Activated CD4-positive, alpha-beta memory T cell treated with anti-CD3 and anti-CD28 coated beads, Interleukin-2, amount 10 ng/mL, durations not matched to agents 7 days and 5 days (primary cell): ENCODE measurements around the gene GRPEL1. TPM values are rescaled to one million over a fixed set of nuclear protein-coding genes. Genes with fewer than 3 reads are reported as not detected.

Experiments
- CTCF ChIA-PET: fragments of 350-600 bp; sonication (Branson Sonifier 250); formaldehyde crosslinking; loops from one replicate; lab custom pipeline; 2021; ENCODE audit warnings: antibody characterized with exemption, inconsistent platforms; lab: Charles Lee
- POLR2A ChIA-PET: fragments of 350-600 bp; sonication (Branson Sonifier 250); formaldehyde crosslinking; loops from one replicate; lab custom pipeline; 2021; ENCODE audit warnings: antibody characterized with exemption; lab: Charles Lee
- DNase-seq: peaks from one replicate; pipeline ENCODE4 v3.0.0-alpha.2; 2020
- H3K27ac Mint-ChIP-seq: one replicate; pipeline ENCODE4 v1.8.0; 2021; ENCODE audit warnings: mild to moderate bottlenecking, mixed read lengths
- H3K27me3 Mint-ChIP-seq: one replicate; pipeline ENCODE4 v1.8.0; 2021; ENCODE audit warnings: mixed read lengths
- H3K36me3 Mint-ChIP-seq: one replicate; pipeline ENCODE4 v1.8.0; 2021; ENCODE audit warnings: low read depth, mixed read lengths
- H3K4me1 Mint-ChIP-seq: one replicate; pipeline ENCODE4 v1.8.0; 2021; ENCODE audit warnings: mixed read lengths
- H3K4me3 Mint-ChIP-seq: one replicate; pipeline ENCODE4 v1.8.0; 2021; ENCODE audit warnings: mild to moderate bottlenecking, mixed read lengths
- H3K9me3 Mint-ChIP-seq: one replicate; pipeline ENCODE4 v1.8.0; 2021; ENCODE audit warnings: mixed read lengths
- total RNA-seq, 2 experiments: library from RNA; stranded (reverse); gene quantifications; one replicate each; pipeline ENCODE4 v1.2.3, GENCODE V29; 2021

GRPEL1 gene
- total RNA-seq, 2 experiments from 2014 or later = 39.8 to 40.0 TPM

DNA sequence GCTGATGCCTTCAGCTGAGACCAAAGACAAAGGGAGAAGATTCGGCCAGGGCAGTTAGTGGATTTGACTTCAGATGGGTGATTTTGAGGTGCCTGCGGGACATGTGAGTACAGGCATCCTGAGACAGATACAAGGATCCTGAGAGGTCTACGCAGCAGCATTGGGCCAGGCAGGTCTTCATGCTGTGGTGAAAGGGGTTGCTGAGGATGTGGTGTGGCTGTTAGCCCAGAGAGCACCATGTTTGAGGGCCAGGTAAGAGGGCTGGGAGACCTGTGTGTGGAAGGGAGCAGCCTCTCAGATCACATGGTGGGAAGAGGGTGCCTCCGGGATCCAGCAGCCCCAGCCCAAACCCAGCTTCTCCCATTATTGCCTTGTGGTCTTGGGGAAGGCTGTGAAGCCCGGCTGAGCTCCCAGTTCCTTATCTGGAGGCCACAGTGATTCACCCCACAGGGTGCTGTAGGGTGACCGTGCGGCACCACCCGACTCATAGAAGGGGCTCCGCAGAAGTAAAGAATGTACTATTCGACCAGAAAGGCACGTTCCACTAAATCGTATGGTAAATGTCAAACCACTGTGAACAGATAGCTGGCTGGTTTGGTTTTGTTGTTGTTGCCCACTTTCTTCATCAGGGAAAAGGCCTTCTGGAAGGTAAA, 52.4 kb downstream of the GRPEL1 start:
- Mint-ChIP-seq H3K36me3 (peaks cover 61% of the 10 kb centered on the region), H3K4me1 (peaks cover 24% of the 10 kb centered on the region), H3K27me3 (no peaks in the 10 kb centered on the region), H3K9me3 (no peaks in the 10 kb centered on the region), H3K27ac (peak overlapping the region; percentile 5), H3K4me3 (no peak overlapping the region)
- CTCF ChIA-PET = no interaction called here
- DNase-seq = no peak
- POLR2A ChIA-PET = no interaction called here

- no peak overlapping the region for H3K4me3 Mint-ChIP-seq
- ChIA-PET POLR2A (no interaction called here), CTCF (no interaction called here)
- H3K27ac Mint-ChIP-seq = peak overlapping the region; percentile 5
- no peak for DNase-seq
- peaks cover 65% of the 10 kb centered on the region for H3K36me3 Mint-ChIP-seq
- H3K9me3 Mint-ChIP-seq = no peaks in the 10 kb centered on the region
- H3K4me1 Mint-ChIP-seq = peaks cover 24% of the 10 kb centered on the region
- no peaks in the 10 kb centered on the region for H3K27me3 Mint-ChIP-seq
These were observed 53.0 kb downstream of the GRPEL1 start for GRCh38 chr4:7014815-7015214.

DNA sequence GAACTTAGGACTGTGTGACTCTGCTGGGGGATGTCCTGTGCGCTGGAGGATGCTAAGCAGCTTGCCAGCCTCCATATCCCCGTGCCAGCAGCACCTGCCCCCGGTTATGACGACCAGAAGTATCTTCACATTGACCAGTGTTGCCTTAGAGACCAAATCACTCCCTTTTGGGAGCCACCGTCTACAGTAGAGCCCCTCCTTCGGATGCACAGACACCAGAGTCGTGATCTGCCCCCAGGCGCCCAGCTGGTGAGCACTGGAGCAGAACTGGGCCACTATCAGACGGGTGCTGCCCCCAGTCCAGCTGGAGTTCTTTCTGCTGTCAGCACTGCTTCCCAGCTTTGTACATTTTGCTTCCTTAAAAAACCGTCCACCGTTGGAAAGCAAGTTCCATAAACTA, 54.7 kb downstream of the GRPEL1 start:
- no peak for DNase-seq
- Mint-ChIP-seq H3K36me3 (peaks cover 67% of the 10 kb centered on the region), H3K27me3 (no peaks in the 10 kb centered on the region), H3K4me3 (no peak overlapping the region), H3K9me3 (no peaks in the 10 kb centered on the region), H3K4me1 (peaks cover 27% of the 10 kb centered on the region), H3K27ac (no peak overlapping the region)
- CTCF ChIA-PET = interaction anchor here (1.2 to 1.8 kb wide), 2 partner anchors 15 to 30 kb away, joined by 4 to 6 read pairs; partner anchors contain the start of gene TADA2B
- POLR2A ChIA-PET = interaction anchor here (1.9 kb wide), 1 partner anchor 14 kb away, joined by 16 read pairs; no protein-coding TSS in a partner anchor

- ChIA-PET POLR2A (interaction anchor here (0.6 to 1.6 kb wide), 4 partner anchors 9 to 59 kb away, joined by 3 to 6 read pairs (median 4); partner anchors contain the start of gene GRPEL1), CTCF (interaction anchor here (1.1 kb wide), 1 partner anchor 33 kb away, joined by 4 read pairs; a partner anchor contains a TSS)
- peaks cover 35% of the 10 kb centered on the region for H3K4me1 Mint-ChIP-seq
- no peaks in the 10 kb centered on the region for H3K27me3 Mint-ChIP-seq
- DNase-seq = no peak
- no peak overlapping the region for H3K27ac Mint-ChIP-seq
- H3K4me3 Mint-ChIP-seq = no peak overlapping the region
- peaks cover 68% of the 10 kb centered on the region for H3K36me3 Mint-ChIP-seq
- H3K9me3 Mint-ChIP-seq = no peaks in the 10 kb centered on the region
These were observed 58.3 kb downstream of the GRPEL1 start for GRCh38 chr4:7009564-7009963.

Other genes with a start within 250 kb of the GRPEL1 start
- gene TBC1D14, start 158.2 kb downstream of the GRPEL1 start, total RNA-seq = 10 to 100 TPM; 53.7 to 55.3 TPM
- 10 to 100 TPM; 26.6 to 27.3 TPM for gene TADA2B, start 24.7 kb downstream of the GRPEL1 start, total RNA-seq
- under 1 TPM; 0.10 to 0.18 TPM for gene SORCS2, start 124.5 kb upstream of the GRPEL1 start, total RNA-seq